Activated naive CD4-positive, alpha-beta T cell treated with anti-CD3 and anti-CD28 coated beads, Interleukin-2, amount 10 ng/mL, durations not matched to agents 7 days and 5 days (primary cell): Measurements from ENCODE around the gene SIRT6.
"Not testable (repeated sequence)": the region's sequence is repeated elsewhere in the genome, so short reads cannot be mapped to it uniquely, and the experiment has no call there.

Source experiments
- CTCF ChIA-PET: fragments of 350-600 bp; sonication (Branson Sonifier 250); formaldehyde crosslinking; loops from one replicate; lab custom pipeline; 2021; ENCODE audit warnings: antibody characterized with exemption; lab: Charles Lee
- DNase-seq: peaks from one replicate; pipeline ENCODE4 v3.0.0-alpha.2; 2020
- H3K27ac Mint-ChIP-seq: one replicate; pipeline ENCODE4 v1.8.0; 2021; ENCODE audit warnings: mild to moderate bottlenecking, moderate library complexity, mixed read lengths
- H3K27me3 Mint-ChIP-seq: one replicate; pipeline ENCODE4 v1.8.0; 2021; ENCODE audit warnings: mild to moderate bottlenecking, mixed read lengths
- H3K36me3 Mint-ChIP-seq: one replicate; pipeline ENCODE4 v1.8.0; 2021; ENCODE audit warnings: mixed read lengths
- H3K4me1 Mint-ChIP-seq: one replicate; pipeline ENCODE4 v1.8.0; 2021; ENCODE audit warnings: mixed read lengths
- H3K4me3 Mint-ChIP-seq: one replicate; pipeline ENCODE4 v1.8.0; 2021; ENCODE audit warnings: mild to moderate bottlenecking, moderate library complexity, mixed read lengths
- H3K9me3 Mint-ChIP-seq: one replicate; pipeline ENCODE4 v1.8.0; 2021; ENCODE audit warnings: mixed read lengths

The SIRT6 gene

GRCh38 chr19:4182084-4182810, at the start of gene SIRT6, which contains the start of gene ANKRD24:
SIRT6 (minus strand) TSS chr19:4182563; CDS start chr19:4182539, 24 bp downstream.
ANKRD24 (plus strand) TSS chr19:4182689; CDS start chr19:4186426, 3,737 bp downstream.
- CTCF ChIA-PET: no interaction called here
- Mint-ChIP-seq H3K9me3 (no peaks in the 10 kb centered on the region), H3K27me3 (peaks cover 26% of the 10 kb centered on the region), H3K4me1 (peaks cover 49% of the 10 kb centered on the region), H3K4me3 (peak within 1 kb of the TSS; percentile 98), H3K27ac (peak within 1 kb of the TSS; percentile 96), H3K36me3 (peaks cover 22% of the 10 kb centered on the region)
- DNase-seq: peak; percentile 97

DNA sequence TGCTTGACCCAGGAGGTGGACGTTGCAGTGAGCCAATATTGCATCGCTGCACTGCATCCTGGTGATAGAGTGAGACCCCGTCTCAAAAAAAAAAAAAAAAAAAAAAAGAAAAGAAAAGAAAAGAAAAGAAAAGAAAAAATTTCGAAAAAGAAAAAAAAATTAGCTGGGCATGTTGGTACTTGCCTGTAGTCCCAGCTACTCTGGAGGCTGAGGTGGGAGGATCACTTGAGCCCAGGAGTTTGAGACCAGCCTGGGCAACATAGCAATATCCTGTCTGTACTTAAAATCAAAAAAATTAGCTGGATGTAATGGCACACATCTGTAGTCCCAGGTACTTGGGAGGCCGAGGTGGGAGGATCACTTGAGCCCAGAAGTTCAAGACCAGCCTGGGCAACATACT, 49.8 kb upstream of the SIRT6 start:
- not testable (repeated sequence) for H3K27ac Mint-ChIP-seq, DNase-seq, H3K4me1 Mint-ChIP-seq, H3K36me3 Mint-ChIP-seq, H3K4me3 Mint-ChIP-seq, H3K9me3 Mint-ChIP-seq
- CTCF ChIA-PET: interaction anchor here (1.1 to 1.8 kb wide), 4 partner anchors 10 to 121 kb away, joined by 3 to 6 read pairs (median 4); no protein-coding TSS in a partner anchor
- peaks cover 17% of the 10 kb centered on the region for H3K27me3 Mint-ChIP-seq

- H3K27me3 Mint-ChIP-seq: peaks cover 14% of the 10 kb centered on the region
- CTCF ChIA-PET: interaction anchor here (1.6 to 1.8 kb wide), 2 partner anchors 10 to 13 kb away, joined by 4 to 6 read pairs; no protein-coding TSS in a partner anchor
- DNase-seq, H3K27ac Mint-ChIP-seq, H3K4me3 Mint-ChIP-seq, H3K9me3 Mint-ChIP-seq, H3K36me3 Mint-ChIP-seq, H3K4me1 Mint-ChIP-seq: not testable (repeated sequence)
These were observed 49.2 kb upstream of the SIRT6 start for GRCh38 chr19:4231521-4231920.

GRCh38 chr19:4230237-4230636, 47.9 kb upstream of the SIRT6 start:
- not testable (repeated sequence) for H3K9me3 Mint-ChIP-seq, H3K27ac Mint-ChIP-seq, H3K4me3 Mint-ChIP-seq, H3K4me1 Mint-ChIP-seq, H3K36me3 Mint-ChIP-seq, DNase-seq
- H3K27me3 Mint-ChIP-seq: peaks cover 13% of the 10 kb centered on the region
- CTCF ChIA-PET: interaction anchor here (0.7 to 1.7 kb wide), 4 partner anchors 10 to 119 kb away, joined by 3 to 5 read pairs (median 4); no protein-coding TSS in a partner anchor

DNA sequence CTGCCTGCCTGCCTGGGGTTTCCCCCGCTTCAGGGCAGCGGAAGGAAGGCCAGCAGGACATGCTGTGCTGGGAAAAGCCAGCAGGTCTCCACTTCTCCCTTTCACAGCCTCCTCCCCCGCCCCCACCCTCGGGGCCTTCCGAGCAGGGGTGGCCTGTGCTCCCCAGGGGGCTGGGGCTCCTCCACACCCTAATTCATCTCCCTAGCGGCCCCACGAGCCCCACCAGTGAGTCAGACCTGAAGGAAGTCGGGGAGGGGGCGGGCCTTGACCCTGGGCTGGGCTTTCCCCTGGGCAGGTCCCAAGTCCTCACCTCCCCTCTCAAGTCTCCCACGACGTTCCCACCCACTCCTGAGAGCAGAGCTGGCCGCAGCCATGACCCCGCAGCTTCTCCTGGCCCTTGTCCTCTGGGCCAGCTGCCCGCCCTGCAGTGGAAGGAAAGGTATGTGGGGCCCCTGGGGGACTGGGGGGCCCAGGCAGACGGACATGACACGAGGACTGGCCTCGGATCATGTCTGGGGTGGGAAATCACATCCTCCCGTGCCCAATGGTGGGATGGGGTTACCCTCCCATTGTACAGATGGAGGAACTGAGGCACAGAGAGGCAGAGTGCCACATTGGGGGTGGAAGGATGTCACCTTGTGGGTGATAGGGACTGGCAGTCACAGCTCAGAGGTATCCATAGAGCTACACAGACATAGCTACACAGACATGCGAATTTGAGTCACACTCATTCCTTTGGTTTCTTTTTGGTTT, 47.0 kb upstream of the SIRT6 start, which contains the start of gene EBI3:
Gene EBI3 (plus strand): TSS at position 345 of the 753 bp plus-strand sequence. CDS start 28 bp downstream, at position 373.
- no peak for DNase-seq
- no peaks in the 10 kb centered on the region for H3K9me3 Mint-ChIP-seq
- peak within 1 kb of the TSS; percentile 33 for H3K27ac Mint-ChIP-seq
- H3K4me1 Mint-ChIP-seq: peaks cover 4% of the 10 kb centered on the region
- CTCF ChIA-PET: interaction anchor here (1.4 to 1.7 kb wide), 2 partner anchors 11 to 43 kb away, joined by 4 to 5 read pairs; no protein-coding TSS in a partner anchor
- peaks cover 8% of the 10 kb centered on the region for H3K27me3 Mint-ChIP-seq
- H3K4me3 Mint-ChIP-seq: no peak within 1 kb of the TSS
- H3K36me3 Mint-ChIP-seq: no peaks in the 10 kb centered on the region

GRCh38 chr19:4228765-4229178, 46.4 kb upstream of the SIRT6 start:
- H3K36me3 Mint-ChIP-seq: no peaks in the 10 kb centered on the region
- no peaks in the 10 kb centered on the region for H3K9me3 Mint-ChIP-seq
- H3K27me3 Mint-ChIP-seq: peaks cover 8% of the 10 kb centered on the region
- H3K4me3 Mint-ChIP-seq: no peak overlapping the region
- H3K27ac Mint-ChIP-seq: no peak overlapping the region
- CTCF ChIA-PET: no interaction called here
- DNase-seq: no peak
- peaks cover 4% of the 10 kb centered on the region for H3K4me1 Mint-ChIP-seq

- H3K36me3 Mint-ChIP-seq: no peaks in the 10 kb centered on the region
- H3K27me3 Mint-ChIP-seq: peaks cover 4% of the 10 kb centered on the region
- CTCF ChIA-PET: interaction anchor here (0.6 kb wide), 1 partner anchor 74 kb away, joined by 3 read pairs; the partner anchor contains the start of gene CREB3L3
These were observed 45.4 kb upstream of the SIRT6 start for GRCh38 chr19:4227771-4228170.

DNA sequence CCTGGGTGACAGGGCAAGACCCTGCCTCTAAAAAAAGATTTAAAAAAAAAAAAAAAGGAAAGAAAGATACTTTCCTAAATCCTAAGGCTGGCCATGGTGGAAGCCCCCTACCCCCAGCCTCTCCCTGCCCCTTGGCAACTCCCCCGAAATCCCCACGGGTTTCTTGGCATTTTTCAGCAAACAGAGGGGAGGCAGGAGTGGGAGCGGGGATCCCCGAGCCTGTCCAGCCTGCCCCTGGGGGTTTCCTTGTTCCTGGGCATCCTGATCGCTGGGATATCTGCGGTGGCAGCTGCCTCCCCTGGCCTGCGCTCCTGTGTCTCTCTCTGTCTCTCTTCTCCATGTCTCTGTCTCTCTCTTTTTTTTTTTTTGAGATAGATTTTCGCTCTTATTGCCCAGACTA, 43.5 kb upstream of the SIRT6 start:
- H3K27me3 Mint-ChIP-seq: peaks cover 4% of the 10 kb centered on the region
- CTCF ChIA-PET: no interaction called here
- H3K27ac Mint-ChIP-seq: no peak overlapping the region
- no peaks in the 10 kb centered on the region for H3K9me3 Mint-ChIP-seq
- H3K4me3 Mint-ChIP-seq: no peak overlapping the region
- peaks cover 2% of the 10 kb centered on the region for H3K4me1 Mint-ChIP-seq
- DNase-seq: no peak
- H3K36me3 Mint-ChIP-seq: no peaks in the 10 kb centered on the region

More at GRCh38 chr19:4227771-4228170, 45.4 kb upstream of the SIRT6 start:
- Mint-ChIP-seq H3K4me3 (no peak overlapping the region), H3K4me1 (peaks cover 2% of the 10 kb centered on the region), H3K27ac (no peak overlapping the region), H3K9me3 (no peaks in the 10 kb centered on the region)
- no peak for DNase-seq

- peaks cover 2% of the 10 kb centered on the region for H3K4me1 Mint-ChIP-seq
- H3K4me3 Mint-ChIP-seq: no peak overlapping the region
- H3K36me3 Mint-ChIP-seq: no peaks in the 10 kb centered on the region
- H3K27me3 Mint-ChIP-seq: peaks cover 4% of the 10 kb centered on the region
- no peak overlapping the region for H3K27ac Mint-ChIP-seq
- CTCF ChIA-PET: no interaction called here
- no peak for DNase-seq
- no peaks in the 10 kb centered on the region for H3K9me3 Mint-ChIP-seq
These were observed 42.1 kb upstream of the SIRT6 start for GRCh38 chr19:4224470-4224869.

GRCh38 chr19:4220188-4220587, 37.8 kb upstream of the SIRT6 start:
- Mint-ChIP-seq H3K27me3 (no peaks in the 10 kb centered on the region), H3K36me3 (no peaks in the 10 kb centered on the region), H3K27ac (no peak overlapping the region), H3K9me3 (peaks cover 6% of the 10 kb centered on the region), H3K4me1 (no peaks in the 10 kb centered on the region), H3K4me3 (no peak overlapping the region)
- DNase-seq: no peak
- CTCF ChIA-PET: no interaction called here

- CTCF ChIA-PET: interaction anchor here (1.7 kb wide), 1 partner anchor 13 kb away, joined by 4 read pairs; no protein-coding TSS in a partner anchor
- not testable (repeated sequence) for H3K4me3 Mint-ChIP-seq, H3K27me3 Mint-ChIP-seq, H3K4me1 Mint-ChIP-seq, DNase-seq, H3K36me3 Mint-ChIP-seq, H3K27ac Mint-ChIP-seq, H3K9me3 Mint-ChIP-seq
These were observed 36.2 kb upstream of the SIRT6 start for GRCh38 chr19:4218523-4218922.

DNA sequence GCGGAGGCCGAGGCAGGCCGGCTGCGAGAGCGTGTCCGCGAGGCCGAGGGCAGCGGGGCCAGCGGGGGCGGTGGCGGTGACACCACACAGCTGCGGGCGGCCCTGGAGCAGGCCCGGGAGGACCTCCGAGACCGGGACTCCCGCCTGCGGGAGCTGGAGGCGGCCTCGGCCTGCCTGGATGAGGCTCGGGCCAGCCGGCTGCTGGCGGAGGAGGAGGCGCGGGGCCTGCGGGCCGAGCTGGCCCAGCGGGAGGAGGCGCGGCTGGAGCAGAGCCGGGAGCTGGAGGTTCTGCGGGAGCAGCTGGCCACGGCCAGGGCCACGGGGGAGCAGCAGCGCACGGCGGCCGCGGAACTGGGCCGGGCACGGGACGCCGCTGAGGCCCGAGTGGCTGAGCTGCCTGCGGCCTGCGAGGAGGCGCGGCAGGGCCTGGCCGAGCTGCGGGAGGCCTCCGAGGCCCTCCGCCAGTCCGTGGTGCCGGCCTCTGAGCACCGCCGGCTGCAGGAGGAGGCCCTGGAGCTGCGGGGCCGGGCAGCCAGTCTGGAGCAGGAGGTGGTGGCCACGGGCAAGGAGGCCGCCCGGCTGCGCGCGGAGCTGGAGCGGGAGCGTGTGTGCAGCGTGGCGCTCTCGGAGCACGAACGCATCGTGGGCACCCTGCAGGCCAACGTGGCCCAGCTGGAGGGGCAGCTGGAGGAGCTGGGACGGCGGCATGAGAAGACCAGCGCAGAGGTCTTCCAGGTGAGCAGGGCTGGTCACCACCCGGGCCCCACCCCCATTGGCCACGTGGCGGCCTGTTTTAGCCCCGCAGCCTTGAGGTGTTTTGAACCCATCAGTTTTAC, 35.3 kb upstream of the SIRT6 start:
- H3K27me3 Mint-ChIP-seq: peaks cover 7% of the 10 kb centered on the region
- H3K4me3 Mint-ChIP-seq: no peak overlapping the region
- DNase-seq: no peak
- CTCF ChIA-PET: interaction anchor here (1.0 to 1.7 kb wide), 2 partner anchors 13 to 230 kb away, joined by 3 to 4 read pairs; no protein-coding TSS in a partner anchor
- H3K9me3 Mint-ChIP-seq: peaks cover 6% of the 10 kb centered on the region
- H3K27ac Mint-ChIP-seq: no peak overlapping the region
- no peaks in the 10 kb centered on the region for H3K36me3 Mint-ChIP-seq
- peaks cover 6% of the 10 kb centered on the region for H3K4me1 Mint-ChIP-seq

DNA sequence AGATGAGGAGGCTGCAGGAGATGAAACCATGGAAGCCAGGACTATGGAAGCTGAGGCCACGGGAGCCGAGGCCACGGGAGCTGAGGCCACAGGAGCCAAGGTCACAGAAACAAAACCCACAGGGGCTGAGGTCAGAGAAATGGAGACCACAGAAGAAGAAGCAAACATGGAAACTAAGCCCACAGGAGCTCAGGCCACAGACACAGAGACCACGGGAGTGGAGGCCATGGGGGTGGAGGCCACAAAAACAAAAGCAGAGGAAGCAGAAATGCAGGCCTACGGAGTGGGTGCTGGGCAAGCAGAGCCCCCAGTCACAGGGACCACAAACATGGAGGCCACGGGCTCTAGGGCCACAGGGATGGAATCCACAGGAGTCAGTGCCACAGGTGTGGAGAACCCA, 34.5 kb upstream of the SIRT6 start:
- CTCF ChIA-PET: interaction anchor here (1.0 kb wide), 1 partner anchor 229 kb away, joined by 3 read pairs; no protein-coding TSS in a partner anchor
- Mint-ChIP-seq H3K36me3 (no peaks in the 10 kb centered on the region), H3K27ac (no peak overlapping the region), H3K4me3 (no peak overlapping the region), H3K4me1 (peaks cover 6% of the 10 kb centered on the region), H3K9me3 (peaks cover 6% of the 10 kb centered on the region), H3K27me3 (peaks cover 12% of the 10 kb centered on the region)
- no peak for DNase-seq
